Nephron progenitor cell (in vitro differentiated cells): ENCODE results near the gene OSBP.
A peak's percentile ranks its signal among the peaks of the same experiment; 100 is the strongest.

Experiments
- DNase-seq: peaks from one replicate; pipeline ENCODE4 v3.0.0; 2021
- H3K27ac Mint-ChIP-seq: 2 replicates; pipeline ENCODE4 v1.8.0; 2021; ENCODE audit warnings: mild to moderate bottlenecking, moderate library complexity, mixed read lengths
- H3K27me3 Mint-ChIP-seq: 2 replicates; pipeline ENCODE4 v1.8.0; 2021; ENCODE audit warnings: mild to moderate bottlenecking, low read depth, mixed read lengths; ENCODE audit not compliant: poor library complexity
- H3K36me3 Mint-ChIP-seq: 2 replicates; pipeline ENCODE4 v1.8.0; 2021; ENCODE audit warnings: low read depth, mixed read lengths
- H3K4me1 Mint-ChIP-seq: 2 replicates; pipeline ENCODE4 v1.8.0; 2021; ENCODE audit warnings: mixed read lengths
- H3K4me3 Mint-ChIP-seq: 2 replicates; pipeline ENCODE4 v1.8.0; 2021; ENCODE audit warnings: mild to moderate bottlenecking, moderate library complexity, mixed read lengths
- H3K9me3 Mint-ChIP-seq: 2 replicates; pipeline ENCODE4 v1.8.0; 2021; ENCODE audit warnings: mild to moderate bottlenecking, moderate library complexity, mixed read lengths
- TF ChIP-seq, protein P1 (sequence below): fragments of 200-600 bp; sonication (generic); IDR thresholded peaks from 2 replicates; pipeline ENCODE4 v1.5.0; 2021; ENCODE audit warnings: antibody characterized with exemption

Gene OSBP

DNA sequence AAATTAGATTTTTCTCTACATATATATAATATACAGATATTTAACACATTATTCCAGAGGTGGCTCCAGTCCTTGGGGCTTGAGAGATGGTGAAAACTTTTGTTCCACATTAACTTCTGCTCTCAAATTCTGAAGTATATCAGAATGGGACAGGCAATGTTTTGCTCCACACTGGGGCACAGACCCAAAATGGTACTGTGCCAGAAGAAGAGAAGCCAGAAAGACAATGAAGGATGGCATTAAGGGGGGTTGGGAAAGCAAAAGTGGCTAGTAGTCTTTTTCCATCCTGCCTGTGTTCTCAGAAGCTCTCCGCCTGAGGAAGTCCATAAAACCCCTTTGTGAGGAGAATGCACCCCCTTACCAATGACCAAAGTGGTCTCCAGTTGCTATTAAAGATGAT is 40.1 kb downstream of the OSBP start:
- Mint-ChIP-seq H3K4me1 (peaks cover 22% of the 10 kb centered on the region), H3K27ac (no peak overlapping the region), H3K4me3 (no peak overlapping the region), H3K36me3 (peaks cover 58% of the 10 kb centered on the region), H3K9me3 (no peaks in the 10 kb centered on the region), H3K27me3 (peaks cover 2% of the 10 kb centered on the region)
- DNase-seq, result no peak
- TF ChIP-seq, protein P1, sequence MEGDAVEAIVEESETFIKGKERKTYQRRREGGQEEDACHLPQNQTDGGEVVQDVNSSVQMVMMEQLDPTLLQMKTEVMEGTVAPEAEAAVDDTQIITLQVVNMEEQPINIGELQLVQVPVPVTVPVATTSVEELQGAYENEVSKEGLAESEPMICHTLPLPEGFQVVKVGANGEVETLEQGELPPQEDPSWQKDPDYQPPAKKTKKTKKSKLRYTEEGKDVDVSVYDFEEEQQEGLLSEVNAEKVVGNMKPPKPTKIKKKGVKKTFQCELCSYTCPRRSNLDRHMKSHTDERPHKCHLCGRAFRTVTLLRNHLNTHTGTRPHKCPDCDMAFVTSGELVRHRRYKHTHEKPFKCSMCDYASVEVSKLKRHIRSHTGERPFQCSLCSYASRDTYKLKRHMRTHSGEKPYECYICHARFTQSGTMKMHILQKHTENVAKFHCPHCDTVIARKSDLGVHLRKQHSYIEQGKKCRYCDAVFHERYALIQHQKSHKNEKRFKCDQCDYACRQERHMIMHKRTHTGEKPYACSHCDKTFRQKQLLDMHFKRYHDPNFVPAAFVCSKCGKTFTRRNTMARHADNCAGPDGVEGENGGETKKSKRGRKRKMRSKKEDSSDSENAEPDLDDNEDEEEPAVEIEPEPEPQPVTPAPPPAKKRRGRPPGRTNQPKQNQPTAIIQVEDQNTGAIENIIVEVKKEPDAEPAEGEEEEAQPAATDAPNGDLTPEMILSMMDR, result no peak

DNA sequence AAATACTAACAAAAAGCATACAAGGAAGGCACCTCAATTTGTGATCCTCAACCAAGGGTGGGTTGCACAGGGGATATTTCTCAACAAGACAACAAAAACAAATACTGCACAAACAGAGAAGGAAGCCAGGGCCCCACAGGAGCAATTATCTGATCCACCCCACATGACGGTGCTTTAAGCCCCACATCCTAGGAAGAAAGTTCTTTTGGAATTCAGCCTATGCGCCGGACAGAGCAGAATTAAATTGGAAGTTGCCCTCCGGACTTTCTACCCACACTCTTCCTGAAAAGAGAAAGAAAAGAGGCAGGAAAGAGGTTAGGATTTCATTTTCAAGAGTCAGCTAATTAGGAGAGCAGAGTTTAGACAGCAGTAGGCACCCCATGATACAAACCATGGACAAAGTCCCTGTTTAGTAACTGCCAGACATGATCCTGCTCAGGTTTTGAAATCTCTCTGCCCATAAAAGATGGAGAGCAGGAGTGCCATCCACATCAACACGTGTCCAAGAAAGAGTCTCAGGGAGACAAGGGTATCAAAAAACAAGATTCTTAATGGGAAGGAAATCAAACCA is 40.6 kb downstream of the OSBP start:
- DNase-seq, result no peak
- Mint-ChIP-seq H3K9me3 (no peaks in the 10 kb centered on the region), H3K27ac (peak overlapping the region; percentile 77), H3K27me3 (peaks cover 2% of the 10 kb centered on the region), H3K36me3 (peaks cover 53% of the 10 kb centered on the region), H3K4me1 (peaks cover 22% of the 10 kb centered on the region), H3K4me3 (no peak overlapping the region)
- TF ChIP-seq, protein P1, result no peak

DNA sequence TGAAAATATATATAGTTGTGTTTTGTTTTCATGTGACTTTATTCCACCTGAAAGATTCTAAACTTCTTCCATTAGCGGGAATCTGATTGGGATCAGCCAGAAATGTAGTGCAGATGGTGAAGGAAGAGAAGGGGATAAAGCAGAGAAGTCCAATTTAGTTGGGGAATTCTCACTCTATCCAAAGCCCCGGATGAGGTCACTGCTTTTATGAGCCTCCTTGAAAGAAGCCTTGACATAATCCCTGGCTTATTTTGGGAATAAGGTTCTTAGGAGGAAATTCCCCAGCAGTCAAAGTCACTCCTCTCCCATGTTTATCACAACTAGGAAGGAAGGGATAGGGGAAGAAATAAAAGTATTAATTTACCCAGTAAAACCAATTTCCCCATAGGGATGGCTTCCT is 41.1 kb downstream of the OSBP start:
- Mint-ChIP-seq H3K36me3 (peaks cover 47% of the 10 kb centered on the region), H3K4me1 (peaks cover 22% of the 10 kb centered on the region), H3K27me3 (peaks cover 2% of the 10 kb centered on the region), H3K4me3 (no peak overlapping the region), H3K9me3 (no peaks in the 10 kb centered on the region), H3K27ac (peak overlapping the region; percentile 77)
- no peak for DNase-seq
- TF ChIP-seq, protein P1, result no peak

DNA sequence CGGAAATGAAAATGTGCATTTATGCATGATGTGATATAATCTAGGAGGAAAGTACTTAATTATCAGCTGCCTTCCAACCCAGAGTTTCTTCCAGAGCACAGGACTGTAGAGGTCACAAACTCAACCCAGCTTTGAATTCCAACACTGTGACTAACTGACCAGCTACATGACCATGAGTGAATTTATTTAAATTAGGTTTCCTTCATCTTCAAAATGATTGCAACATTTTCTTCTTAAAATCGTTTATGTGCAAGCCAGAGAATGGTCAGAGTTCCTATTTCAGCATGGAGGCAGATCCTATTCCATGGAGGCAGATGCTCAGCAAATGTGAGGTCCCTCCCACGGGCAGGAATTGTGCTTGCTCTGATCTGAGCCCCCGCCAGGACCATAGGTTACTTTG is 42.4 kb downstream of the OSBP start:
- Mint-ChIP-seq H3K27ac (no peak overlapping the region), H3K4me1 (peaks cover 22% of the 10 kb centered on the region)

DNA sequence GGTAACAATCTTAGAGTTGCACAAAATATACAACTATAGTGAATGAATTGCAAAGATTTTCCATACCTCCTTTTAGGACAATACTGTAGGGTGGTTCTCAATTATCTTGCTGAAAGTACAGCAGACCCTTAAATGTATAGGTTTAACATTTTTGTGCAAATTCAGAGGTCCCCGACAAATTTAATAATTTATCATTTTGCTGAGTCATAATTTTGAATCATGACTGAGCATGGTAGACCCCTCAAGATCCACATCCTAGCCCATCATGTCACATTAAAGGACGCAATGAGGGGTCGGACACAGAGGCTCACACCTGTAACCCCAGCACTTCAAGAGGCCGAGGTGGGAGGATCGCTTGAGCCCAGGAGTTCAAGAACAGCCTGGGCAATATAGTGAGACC is 43.5 kb downstream of the OSBP start:
- Mint-ChIP-seq H3K4me3 (no peak overlapping the region), H3K9me3 (no peaks in the 10 kb centered on the region), H3K27me3 (peaks cover 2% of the 10 kb centered on the region), H3K27ac (no peak overlapping the region), H3K36me3 (peaks cover 25% of the 10 kb centered on the region), H3K4me1 (peaks cover 22% of the 10 kb centered on the region)
- TF ChIP-seq, protein P1, result no peak
- DNase-seq, result no peak

More for the DNA sequence above, 42.4 kb downstream of the OSBP start:
- Mint-ChIP-seq H3K4me3 (no peak overlapping the region), H3K9me3 (no peaks in the 10 kb centered on the region), H3K27me3 (peaks cover 2% of the 10 kb centered on the region), H3K36me3 (peaks cover 35% of the 10 kb centered on the region)
- DNase-seq, result no peak
- TF ChIP-seq, protein P1, result no peak

DNA sequence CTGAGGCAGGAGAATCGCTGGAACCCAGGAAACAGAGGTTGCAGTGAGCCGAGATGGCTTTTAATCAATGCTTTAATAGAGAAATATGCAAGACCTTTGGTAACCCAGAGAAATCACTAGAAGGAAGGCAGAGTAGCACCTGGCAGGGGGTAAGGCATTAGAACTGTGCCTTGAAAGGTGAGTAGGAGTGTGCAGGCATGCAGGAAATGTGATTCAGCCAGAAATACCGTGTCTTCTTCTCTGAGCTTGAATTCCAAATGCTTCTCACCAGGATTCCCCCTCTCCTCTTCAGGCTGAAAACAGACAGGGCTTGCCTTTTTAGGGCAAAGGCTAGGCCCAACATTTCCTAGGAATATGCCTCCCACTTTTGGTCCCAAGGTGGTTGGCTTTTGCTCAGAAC is 53.3 kb downstream of the OSBP start:
- H3K27ac Mint-ChIP-seq, result no peak overlapping the region
- TF ChIP-seq, protein P1, result no peak
- no peak for DNase-seq
- peak overlapping the region; percentile 54 for H3K4me3 Mint-ChIP-seq
- H3K9me3 Mint-ChIP-seq, result peaks cover 3% of the 10 kb centered on the region
- no peaks in the 10 kb centered on the region for H3K36me3 Mint-ChIP-seq
- H3K4me1 Mint-ChIP-seq, result peaks cover 10% of the 10 kb centered on the region
- H3K27me3 Mint-ChIP-seq, result peaks cover 11% of the 10 kb centered on the region
